ENCODE measurements around the gene OR6S1. TPM values are rescaled to one million over a fixed set of nuclear protein-coding genes. Genes with fewer than 3 reads are reported as not detected.
"Not testable (repeated sequence)": the region's sequence is repeated elsewhere in the genome, so short reads cannot be mapped to it uniquely, and the experiment has no call there.

The OR6S1 gene
- total and polyA plus RNA-seq, 9 donors = not detected

DNA sequence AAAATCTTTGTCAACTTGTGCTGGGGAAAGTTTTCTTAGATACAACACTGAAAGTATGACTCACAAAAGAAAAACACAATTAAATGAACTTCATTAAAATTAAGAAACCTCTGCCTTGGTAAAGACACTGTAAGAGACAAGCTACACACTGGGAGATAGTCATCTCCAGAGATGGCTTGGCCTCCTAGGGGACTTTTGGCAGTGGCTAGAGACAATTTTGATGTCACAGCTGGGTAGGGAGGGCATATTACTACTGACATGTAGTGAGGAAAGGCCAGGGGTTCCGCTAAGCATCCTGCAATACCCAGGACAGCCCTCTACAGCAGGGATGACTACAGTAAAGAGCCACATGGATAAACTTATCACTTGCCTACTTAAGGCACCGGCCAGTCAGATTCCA, 34.2 kb upstream of the OR6S1 start:
- intact Hi-C loops (cut with DNase I) = no loop called here

DNA sequence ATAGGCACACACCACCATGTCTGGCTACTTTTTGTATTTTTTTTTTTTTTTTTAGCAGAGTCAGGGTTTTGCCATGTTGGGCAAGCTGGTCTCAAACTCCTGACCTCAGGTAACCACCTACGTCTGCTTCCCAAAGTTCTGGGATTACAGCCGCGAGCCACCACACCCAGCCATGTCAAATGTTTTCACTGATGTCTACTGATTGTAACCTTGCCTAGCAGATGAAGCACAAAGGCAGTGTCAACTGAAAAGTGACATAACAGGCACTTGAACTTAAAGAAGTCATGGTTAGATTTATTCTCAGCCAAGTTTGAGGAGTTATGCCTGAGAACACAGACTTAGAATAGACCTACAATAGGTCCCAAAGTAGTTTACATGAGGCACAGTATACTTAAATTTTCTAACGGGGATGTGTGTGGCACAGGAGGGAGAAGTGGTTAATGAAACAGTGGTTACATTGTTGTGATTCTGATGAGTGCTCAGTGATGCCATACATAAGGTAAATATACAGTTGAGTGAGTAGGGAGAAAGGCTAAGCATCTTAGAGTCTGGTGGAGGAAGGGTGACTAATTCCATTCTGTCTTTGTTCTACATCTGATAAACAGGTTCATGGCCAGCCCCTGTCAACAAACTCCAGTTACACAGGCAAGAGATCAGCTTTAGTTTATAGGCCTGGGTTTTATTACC, 30.2 kb upstream of the OR6S1 start:
- intact Hi-C loops (cut with DNase I) = no loop called here
- WGBS, 3 donors = 74 to 88% (median 83%) methylated on average over 4 of the region's 4 CpGs
- no peak overlapping the region for H3K4me3 ChIP-seq
- DNase-seq = no peak
- no peaks in the 10 kb centered on the region for H3K9me3 ChIP-seq
- H3K27ac ChIP-seq = no peak overlapping the region
- no peak for TF ChIP-seq POLR2A (IDR thresholded peaks at IDR 0.05)
- TF ChIP-seq EP300 (IDR thresholded peaks at IDR 0.05) = no peak
- TF ChIP-seq, protein P1, sequence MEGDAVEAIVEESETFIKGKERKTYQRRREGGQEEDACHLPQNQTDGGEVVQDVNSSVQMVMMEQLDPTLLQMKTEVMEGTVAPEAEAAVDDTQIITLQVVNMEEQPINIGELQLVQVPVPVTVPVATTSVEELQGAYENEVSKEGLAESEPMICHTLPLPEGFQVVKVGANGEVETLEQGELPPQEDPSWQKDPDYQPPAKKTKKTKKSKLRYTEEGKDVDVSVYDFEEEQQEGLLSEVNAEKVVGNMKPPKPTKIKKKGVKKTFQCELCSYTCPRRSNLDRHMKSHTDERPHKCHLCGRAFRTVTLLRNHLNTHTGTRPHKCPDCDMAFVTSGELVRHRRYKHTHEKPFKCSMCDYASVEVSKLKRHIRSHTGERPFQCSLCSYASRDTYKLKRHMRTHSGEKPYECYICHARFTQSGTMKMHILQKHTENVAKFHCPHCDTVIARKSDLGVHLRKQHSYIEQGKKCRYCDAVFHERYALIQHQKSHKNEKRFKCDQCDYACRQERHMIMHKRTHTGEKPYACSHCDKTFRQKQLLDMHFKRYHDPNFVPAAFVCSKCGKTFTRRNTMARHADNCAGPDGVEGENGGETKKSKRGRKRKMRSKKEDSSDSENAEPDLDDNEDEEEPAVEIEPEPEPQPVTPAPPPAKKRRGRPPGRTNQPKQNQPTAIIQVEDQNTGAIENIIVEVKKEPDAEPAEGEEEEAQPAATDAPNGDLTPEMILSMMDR (IDR thresholded peaks at IDR 0.05) = no peak
- H3K36me3 ChIP-seq = no peaks in the 10 kb centered on the region
- H3K4me1 ChIP-seq (ENCODE audit: insufficient read depth) = no peaks in the 10 kb centered on the region
- no peaks in the 10 kb centered on the region for H3K27me3 ChIP-seq

More for the DNA sequence above, 34.2 kb upstream of the OR6S1 start:
- Histone ChIP-seq H3K4me3 (no peak overlapping the region), H3K27ac (no peak overlapping the region), H3K9me3 (no peaks in the 10 kb centered on the region), H3K27me3 (no peaks in the 10 kb centered on the region), H3K4me1 (ENCODE audit: insufficient read depth) (peaks cover 2% of the 10 kb centered on the region), H3K36me3 (no peaks in the 10 kb centered on the region)
- 66 to 82% (median 74%) methylated on average over 2 of the region's 2 CpGs for WGBS, 3 donors
- no peak for DNase-seq
- TF ChIP-seq POLR2A (IDR thresholded peaks at IDR 0.05) (no peak), EP300 (IDR thresholded peaks at IDR 0.05) (no peak)
- TF ChIP-seq, protein P1 (IDR thresholded peaks at IDR 0.05) = no peak

DNA sequence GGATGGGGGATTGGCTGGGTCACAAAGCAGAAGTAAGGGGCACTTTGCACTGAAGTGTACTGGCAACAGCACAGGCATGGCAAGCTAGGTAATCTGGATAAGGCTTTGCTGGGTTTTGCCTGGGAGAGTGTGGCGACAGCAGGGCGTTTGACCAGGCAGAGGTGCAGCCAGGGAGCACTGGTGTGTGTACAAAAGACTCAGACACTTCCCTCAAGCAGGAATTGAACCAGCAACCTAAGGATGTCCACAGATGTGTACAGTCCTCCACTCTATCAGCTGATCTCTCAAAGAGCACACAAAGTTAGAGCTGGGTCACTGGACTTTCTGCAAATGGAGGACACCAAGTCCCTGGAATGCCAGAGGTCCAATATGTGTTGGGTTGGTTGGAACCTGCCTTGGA, 27.5 kb upstream of the OR6S1 start:
- 73 to 84% (median 81%) methylated on average over 2 of the region's 2 CpGs for WGBS, 3 donors
- Histone ChIP-seq H3K27me3 (no peaks in the 10 kb centered on the region), H3K4me1 (ENCODE audit: insufficient read depth) (no peaks in the 10 kb centered on the region), H3K27ac (no peak overlapping the region), H3K4me3 (no peak overlapping the region), H3K36me3 (no peaks in the 10 kb centered on the region), H3K9me3 (no peaks in the 10 kb centered on the region)
- DNase-seq = no peak
- intact Hi-C loops (cut with DNase I) = no loop called here
- TF ChIP-seq EP300 (IDR thresholded peaks at IDR 0.05) = no peak
- no peak for TF ChIP-seq POLR2A (IDR thresholded peaks at IDR 0.05)
- TF ChIP-seq, protein P1 (IDR thresholded peaks at IDR 0.05) = no peak

DNA sequence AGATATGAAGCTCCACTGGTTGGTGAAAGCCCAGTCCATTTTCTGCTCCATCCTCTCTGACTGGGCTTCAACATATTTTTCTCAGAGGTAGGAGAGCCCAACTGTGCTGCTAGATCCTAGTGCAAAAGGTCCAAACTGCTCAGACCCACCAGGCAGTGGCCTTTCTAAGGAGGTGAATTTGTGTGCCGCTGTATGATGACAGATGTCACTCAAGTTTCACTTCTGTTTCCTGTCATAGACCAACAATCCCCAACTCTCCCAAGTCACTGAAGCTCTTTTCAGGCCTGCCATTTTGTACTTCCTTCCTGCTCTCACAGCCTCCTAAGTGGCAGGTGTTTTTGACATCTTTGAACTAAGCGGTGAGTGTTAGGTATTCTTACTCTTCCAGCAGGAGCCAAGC, 26.5 kb upstream of the OR6S1 start:
- WGBS, 3 donors = 83 to 91% (median 88%) methylated on average over 2 of the region's 2 CpGs
- Histone ChIP-seq H3K9me3 (no peaks in the 10 kb centered on the region), H3K36me3 (no peaks in the 10 kb centered on the region), H3K27me3 (no peaks in the 10 kb centered on the region), H3K27ac (no peak overlapping the region), H3K4me1 (ENCODE audit: insufficient read depth) (peaks cover 2% of the 10 kb centered on the region), H3K4me3 (no peak overlapping the region)
- TF ChIP-seq EP300 (IDR thresholded peaks at IDR 0.05) = no peak
- TF ChIP-seq, protein P1 (IDR thresholded peaks at IDR 0.05) = no peak
- no peak for TF ChIP-seq POLR2A (IDR thresholded peaks at IDR 0.05)
- DNase-seq = no peak
- intact Hi-C loops (cut with DNase I) = no loop called here

DNA sequence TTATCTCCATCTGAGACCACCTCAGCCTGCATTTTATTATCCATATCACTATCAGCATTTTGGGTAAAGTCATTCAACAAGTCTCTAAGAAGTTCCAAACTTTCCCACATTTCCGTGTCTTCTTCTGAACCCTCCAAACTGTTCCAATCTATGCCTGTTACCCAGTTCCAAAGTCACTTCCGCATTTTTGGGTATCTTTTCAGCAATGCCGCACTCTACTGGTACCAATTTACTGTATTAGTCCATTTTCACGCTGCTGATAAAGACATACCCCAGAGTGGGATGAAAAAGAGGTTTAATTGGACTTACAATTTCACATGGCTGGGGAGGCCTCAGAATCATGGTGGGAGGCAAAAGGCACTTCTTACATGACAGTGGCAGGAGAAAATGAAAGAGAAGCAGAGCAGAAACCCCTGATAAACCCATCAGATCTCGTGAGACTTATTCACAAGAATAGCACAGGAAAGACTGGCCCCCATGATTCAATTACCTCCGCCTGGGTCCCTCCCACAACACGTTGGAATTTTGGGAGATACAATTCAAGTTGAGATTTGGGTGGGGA, 25.0 kb upstream of the OR6S1 start:
- H3K36me3 ChIP-seq; intact Hi-C loops (cut with DNase I); H3K4me3 ChIP-seq; H3K9me3 ChIP-seq; H3K27ac ChIP-seq; H3K27me3 ChIP-seq; DNase-seq; H3K4me1 ChIP-seq (ENCODE audit: insufficient read depth): not testable (repeated sequence)
- WGBS, 3 donors = 66 to 72% (median 71%) methylated on average over 7 of the region's 7 CpGs

Measured in ovary (tissue), 9 donors.